Hepatocyte (in vitro differentiated cells): ENCODE results near the gene TRIM37. TPM values are rescaled to one million over a fixed set of nuclear protein-coding genes. Genes with fewer than 3 reads are reported as not detected.

Source experiments
- DNase-seq: peaks from one replicate; pipeline ENCODE4 v3.0.0-alpha.2; 2016; ENCODE audit warnings: low spot score
- H2AFZ ChIP-seq: fragments of 200-600 bp; sonication (generic); 2 replicates; pipeline ENCODE4 v1.6.0; 2016; ENCODE audit warnings: antibody characterized with exemption, mild to moderate bottlenecking
- H3K27ac ChIP-seq: fragments of 200-600 bp; sonication (generic); 2 replicates; pipeline ENCODE4 v1.5.1; 2016; ENCODE audit warnings: mild to moderate bottlenecking
- H3K27me3 ChIP-seq: fragments of 200-600 bp; sonication (generic); 2 replicates; pipeline ENCODE4 v1.6.1; 2016
- H3K36me3 ChIP-seq: fragments of 200-600 bp; sonication (generic); replicated peaks from 2 replicates; pipeline ENCODE4 v1.5.1; 2016; ENCODE audit warnings: low read depth; ENCODE audit not compliant: insufficient read depth
- H3K4me1 ChIP-seq: fragments of 200-600 bp; sonication (generic); 2 replicates; pipeline ENCODE4 v1.5.1; 2016; ENCODE audit warnings: mild to moderate bottlenecking, moderate library complexity; ENCODE audit not compliant: insufficient read depth
- H3K4me2 ChIP-seq: fragments of 200-600 bp; sonication (generic); 2 replicates; pipeline ENCODE4 v1.6.0; 2016
- H3K4me3 ChIP-seq: fragments of 200-600 bp; sonication (generic); 2 replicates; pipeline ENCODE4 v1.5.1; 2016; ENCODE audit warnings: mild to moderate bottlenecking
- H3K79me2 ChIP-seq: fragments of 200-600 bp; sonication (generic); 2 replicates; pipeline ENCODE4 v1.6.0; 2017; ENCODE audit warnings: mild to moderate bottlenecking
- H3K9me2 ChIP-seq: fragments of 200-600 bp; sonication (generic); replicated peaks from 2 replicates; pipeline ENCODE4 v1.6.0; 2017; ENCODE audit warnings: mild to moderate bottlenecking; ENCODE audit not compliant: insufficient read depth
- H3K9me3 ChIP-seq: fragments of 200-600 bp; sonication (generic); 2 replicates; pipeline ENCODE4 v1.5.1; 2016; ENCODE audit warnings: low read depth, mild to moderate bottlenecking
- H4K20me1 ChIP-seq: fragments of 200-600 bp; sonication (generic); 2 replicates; pipeline ENCODE4 v1.6.0; 2016; ENCODE audit warnings: mild to moderate bottlenecking; ENCODE audit not compliant: insufficient read depth, poor library complexity, severe bottlenecking
- EZH2 ChIP-seq: fragments of 200-600 bp; sonication (generic); IDR thresholded peaks from 2 replicates; pipeline ENCODE4 v1.6.1; 2016; ENCODE audit warnings: antibody characterized with exemption, mild to moderate bottlenecking, borderline replicate concordance
- EZH2phosphoT487 ChIP-seq: fragments of 200-600 bp; sonication (generic); IDR thresholded peaks from one replicate; pipeline ENCODE4 v1.6.1; 2018; ENCODE audit warnings: antibody characterized with exemption, mild to moderate bottlenecking, low read depth, moderate library complexity; ENCODE audit not compliant: unreplicated experiment, severe bottlenecking
- WGBS: methylation state at CpG from one replicate; pipeline ENCODE4 v1.1.6; 2016; ENCODE audit warnings: low lambda C conversion rate; ENCODE audit errors: missing lambda C conversion rate; 5-methylcytosine and 5-hydroxymethylcytosine counted together
- polyA plus RNA-seq: library from polyadenylated mRNA; unstranded; fragments of >200 nt; fragmentation: Nextera tagmentation; extraction: Ambion mirVana; gene quantifications from 2 replicates; pipeline ENCODE4 v1.2.1, GENCODE V29; 2016
- total RNA-seq: library from RNA; depleted of rRNA; stranded (reverse); fragments of >200 nt; gene quantifications from 2 replicates; pipeline ENCODE4 v1.2.3, GENCODE V29; 2014
- TF ChIP-seq, protein P1 (sequence below): fragments of 200-600 bp; sonication (generic); IDR thresholded peaks from 2 replicates; pipeline ENCODE4 v1.5.1; 2016; ENCODE audit warnings: antibody characterized with exemption, mild to moderate bottlenecking; ENCODE audit not compliant: poor library complexity

Gene TRIM37
- total and polyA plus RNA-seq, 2 experiments from 2014 or later, result 9.7 to 20.3 TPM

DNA sequence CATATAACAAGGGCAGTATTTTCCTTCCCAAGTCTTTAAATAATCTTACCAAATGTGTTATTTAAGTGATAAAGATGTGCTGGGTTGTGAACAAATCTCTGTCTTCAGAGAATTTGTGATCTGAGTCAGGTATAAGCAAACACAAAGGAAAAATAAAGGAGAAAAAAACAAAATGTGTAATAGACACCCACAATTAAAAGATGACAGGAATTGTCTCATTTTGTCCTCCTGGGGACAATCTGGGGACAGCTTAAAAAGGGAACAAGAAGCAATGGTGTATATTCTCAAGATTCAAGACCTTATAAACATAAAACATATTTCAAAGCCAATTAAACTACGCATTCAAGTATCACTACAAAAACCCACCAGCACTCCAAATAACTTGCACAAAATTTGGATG lies 107.2 kb downstream of the TRIM37 start:
- Histone ChIP-seq H3K27ac (no peak overlapping the region), H3K4me2 (no peak overlapping the region), H4K20me1 (no peaks in the 10 kb centered on the region), H3K4me1 (no peaks in the 10 kb centered on the region), H3K9me2 (no peaks in the 10 kb centered on the region), H2AFZ (no peak overlapping the region), H3K27me3 (no peaks in the 10 kb centered on the region), H3K9me3 (no peaks in the 10 kb centered on the region), H3K36me3 (no peaks in the 10 kb centered on the region), H3K4me3 (no peak overlapping the region), H3K79me2 (no peaks in the 10 kb centered on the region)
- TF ChIP-seq, protein P1, sequence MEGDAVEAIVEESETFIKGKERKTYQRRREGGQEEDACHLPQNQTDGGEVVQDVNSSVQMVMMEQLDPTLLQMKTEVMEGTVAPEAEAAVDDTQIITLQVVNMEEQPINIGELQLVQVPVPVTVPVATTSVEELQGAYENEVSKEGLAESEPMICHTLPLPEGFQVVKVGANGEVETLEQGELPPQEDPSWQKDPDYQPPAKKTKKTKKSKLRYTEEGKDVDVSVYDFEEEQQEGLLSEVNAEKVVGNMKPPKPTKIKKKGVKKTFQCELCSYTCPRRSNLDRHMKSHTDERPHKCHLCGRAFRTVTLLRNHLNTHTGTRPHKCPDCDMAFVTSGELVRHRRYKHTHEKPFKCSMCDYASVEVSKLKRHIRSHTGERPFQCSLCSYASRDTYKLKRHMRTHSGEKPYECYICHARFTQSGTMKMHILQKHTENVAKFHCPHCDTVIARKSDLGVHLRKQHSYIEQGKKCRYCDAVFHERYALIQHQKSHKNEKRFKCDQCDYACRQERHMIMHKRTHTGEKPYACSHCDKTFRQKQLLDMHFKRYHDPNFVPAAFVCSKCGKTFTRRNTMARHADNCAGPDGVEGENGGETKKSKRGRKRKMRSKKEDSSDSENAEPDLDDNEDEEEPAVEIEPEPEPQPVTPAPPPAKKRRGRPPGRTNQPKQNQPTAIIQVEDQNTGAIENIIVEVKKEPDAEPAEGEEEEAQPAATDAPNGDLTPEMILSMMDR, result no peak
- TF ChIP-seq EZH2phosphoT487 (no peak), EZH2 (no peak)
- DNase-seq, result no peak
- WGBS, result 97% methylated on average over 1 of the region's 1 CpG

DNA sequence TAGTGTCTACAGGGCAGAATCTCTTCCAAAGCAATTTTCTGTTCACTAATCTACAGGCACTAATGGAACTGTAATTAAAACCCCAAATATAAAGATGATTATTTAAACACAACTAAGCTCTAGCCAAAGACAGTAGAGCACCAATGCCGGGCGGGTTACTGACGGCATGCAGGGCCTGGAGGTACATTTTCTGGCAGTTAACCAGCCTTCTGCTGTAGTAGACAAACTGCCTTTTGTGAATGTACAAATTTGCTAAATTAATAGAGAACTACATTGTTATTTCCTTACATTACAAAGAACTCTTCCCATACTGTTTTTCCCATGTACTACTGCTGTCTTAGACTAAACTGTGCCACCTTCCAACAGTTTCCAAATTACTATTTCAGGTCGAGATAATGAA lies 107.8 kb downstream of the TRIM37 start:
- H3K4me1 ChIP-seq, result no peaks in the 10 kb centered on the region
- no peak overlapping the region for H2AFZ ChIP-seq
- TF ChIP-seq EZH2, result no peak
- TF ChIP-seq, protein P1, result no peak
- WGBS, result 88% methylated on average over 4 of the region's 4 CpGs
- H3K4me2 ChIP-seq, result no peak overlapping the region
- H3K9me3 ChIP-seq, result no peaks in the 10 kb centered on the region
- H3K9me2 ChIP-seq, result no peaks in the 10 kb centered on the region
- no peaks in the 10 kb centered on the region for H4K20me1 ChIP-seq
- H3K27ac ChIP-seq, result no peak overlapping the region
- H3K79me2 ChIP-seq, result no peaks in the 10 kb centered on the region
- no peaks in the 10 kb centered on the region for H3K36me3 ChIP-seq
- no peak for DNase-seq
- no peak overlapping the region for H3K4me3 ChIP-seq
- no peaks in the 10 kb centered on the region for H3K27me3 ChIP-seq

DNA sequence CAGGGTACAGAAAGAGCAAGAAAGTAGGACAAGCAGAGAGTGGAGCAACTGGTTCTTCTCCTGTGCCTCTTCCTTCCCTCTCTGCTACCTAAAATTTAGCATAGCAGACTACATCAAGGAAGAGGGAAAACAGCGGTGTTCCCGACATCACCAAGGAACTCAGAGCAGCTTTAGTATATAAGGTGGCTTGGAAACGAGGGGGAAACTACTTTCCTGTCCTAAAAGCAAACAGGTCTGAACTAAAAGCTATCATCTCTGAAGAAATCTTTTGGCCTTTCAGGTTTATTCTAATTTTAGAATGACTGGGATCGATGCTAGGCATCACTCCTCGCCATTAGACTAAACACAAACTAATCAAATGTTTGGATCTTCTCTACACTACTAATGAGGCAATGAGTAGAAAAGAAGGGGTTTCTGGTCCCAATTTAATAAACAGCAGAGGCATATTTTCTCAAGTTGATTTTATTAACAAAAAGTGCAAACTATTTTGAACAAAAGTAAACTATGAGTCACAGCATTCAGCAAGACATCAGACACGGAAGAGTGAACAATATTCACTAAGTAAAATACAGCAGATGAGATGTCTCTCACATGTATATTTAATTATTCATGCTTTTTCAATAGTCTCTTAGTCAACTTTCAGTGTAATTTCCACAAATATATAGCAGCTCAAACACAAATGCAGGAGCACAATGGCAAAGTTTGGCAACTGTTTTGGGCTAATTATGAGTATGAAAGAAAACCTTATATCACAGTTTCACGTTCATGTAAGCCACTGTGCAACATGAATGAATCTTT lies 108.7 kb downstream of the TRIM37 start:
- no peaks in the 10 kb centered on the region for H3K4me1 ChIP-seq
- H3K27ac ChIP-seq, result no peak overlapping the region
- WGBS, result 95% methylated on average over 7 of the region's 7 CpGs
- no peak overlapping the region for H2AFZ ChIP-seq
- H3K36me3 ChIP-seq, result no peaks in the 10 kb centered on the region
- no peak overlapping the region for H3K4me2 ChIP-seq
- TF ChIP-seq, protein P1, result no peak
- TF ChIP-seq EZH2phosphoT487 (no peak), EZH2 (no peak)
- no peaks in the 10 kb centered on the region for H3K27me3 ChIP-seq
- no peak for DNase-seq
- H3K9me2 ChIP-seq, result no peaks in the 10 kb centered on the region
- no peaks in the 10 kb centered on the region for H3K9me3 ChIP-seq
- H4K20me1 ChIP-seq, result no peaks in the 10 kb centered on the region
- no peaks in the 10 kb centered on the region for H3K79me2 ChIP-seq
- H3K4me3 ChIP-seq, result no peak overlapping the region
